SK-N-MC (cell line): ENCODE data around the gene GBP6.

Source experiments
- EZH2 ChIP-seq: fragments of 200-600 bp; sonication (generic); IDR thresholded peaks from one replicate; pipeline ENCODE4 v1.6.1; 2017; ENCODE audit warnings: antibody characterized with exemption
- FOXP2 ChIP-seq: optimal IDR thresholded peaks from 2 replicates; pipeline ENCODE3; 2011; ENCODE audit warnings: mild to moderate bottlenecking, moderate library complexity; ENCODE audit not compliant: insufficient read depth; ENCODE audit errors: extremely low read length, control extremely low read depth
- POLR2AphosphoS5 ChIP-seq: IDR thresholded peaks from 2 replicates; pipeline ENCODE4 v1.6.1; 2012; ENCODE audit warnings: mild to moderate bottlenecking, low read depth, low read length, borderline replicate concordance

DNA sequence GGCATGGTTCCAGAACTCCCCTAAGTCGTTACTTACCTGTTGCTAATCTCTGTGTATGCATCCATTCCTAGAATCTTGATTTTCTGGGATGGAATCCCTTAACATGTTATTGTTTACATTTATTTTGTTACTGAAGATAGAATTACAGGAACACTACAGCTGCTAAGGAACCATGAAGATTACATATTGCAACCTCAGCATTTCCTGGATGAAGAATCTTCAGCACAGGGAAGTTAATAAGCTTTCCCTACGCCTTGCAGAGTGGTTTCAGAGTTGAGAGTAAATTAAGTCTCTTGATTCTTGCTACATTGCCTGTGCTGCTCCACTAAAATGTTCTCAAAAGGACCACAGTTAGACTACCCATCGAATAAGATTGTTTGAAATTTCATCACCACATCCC lies 31.4 kb upstream of the GBP6 start:
- no peak for TF ChIP-seq EZH2
- TF ChIP-seq POLR2AphosphoS5 = no peak
- TF ChIP-seq FOXP2 = no peak
